Right cardiac atrium (tissue), 5 donors: ENCODE results near the gene HELZ2. TPM values are rescaled to one million over a fixed set of nuclear protein-coding genes. Genes with fewer than 3 reads are reported as not detected.
"Not testable (repeated sequence)": the region's sequence is repeated elsewhere in the genome, so short reads cannot be mapped to it uniquely, and the experiment has no call there.

Source experiments
- ATAC-seq, 2 donors: fragments of 200-7000 bp; cut with Tn5 transposase; one replicate each; pipeline versions ENCODE4 v1.8.0 to v1.9.1; 2020; ENCODE audit warnings: moderate library complexity in 2 of 2, mild to moderate bottlenecking in 1 of 2
- DNase-seq, 3 donors: peaks; one replicate each; pipeline ENCODE4 v3.0.0-alpha.2; 2020
- H3K27ac ChIP-seq: one replicate; pipeline ENCODE4 v1.5.1; 2013; ENCODE audit warnings: mild to moderate bottlenecking, low read length, control low read depth, moderate library complexity
- H3K27me3 ChIP-seq: one replicate; pipeline ENCODE4 v1.6.1; 2013; ENCODE audit not compliant: control insufficient read depth, insufficient read depth
- H3K4me1 ChIP-seq: one replicate; pipeline ENCODE4 v1.6.1; 2013; ENCODE audit warnings: low read length; ENCODE audit not compliant: control insufficient read depth, insufficient read depth
- H3K4me3 ChIP-seq: one replicate; pipeline ENCODE4 v1.5.1; 2013; ENCODE audit warnings: low read length, control low read depth
- H3K9me3 ChIP-seq: one replicate; pipeline ENCODE4 v1.6.1; 2013; ENCODE audit warnings: low read length; ENCODE audit not compliant: control insufficient read depth
- WGBS: extraction: QIAGEN DNeasy Blood & Tissue Kit; methylation state at CpG from one replicate; pipeline ENCODE4 v1.1.7; 2013; 5-methylcytosine and 5-hydroxymethylcytosine counted together
- intact Hi-C, 4 donors: fragments of 100-400 bp; cut with DNase I; formaldehyde crosslinking; loops; one replicate each; pipeline versions ENCODE4 v1.11.0 to v1.14.0; 2022 to 2023
- polyA plus RNA-seq: library from polyadenylated mRNA; stranded (reverse); fragments of 200-250 nt; gene quantifications from one replicate; pipeline ENCODE4 v1.2.3, GENCODE V29; 2013
- total RNA-seq, 4 donors: library from RNA; stranded (reverse); fragmentation: NEBNext Ultra II Directional; extraction: Animal tissue kit (Norgen Biotek cat#: 25700); gene quantifications; one replicate each; pipeline ENCODE4 v1.2.1, GENCODE V29; 2021
- donor health status: healthy with polysubstance abuse.
- donor health status: DM: no; HTN: yes; CAD: no.
- donor health status: DM: no; HTN: no; CAD: no.
- donor health status: DM: no; HTN: yes; CAD: no; lungs with severe emphysema.
- donor health status: DM: yes; HTN: yes; CAD: no.

The HELZ2 gene
- total and polyA plus RNA-seq, 5 donors: 8.7 to 29.5 (median 15.7) TPM

- Histone ChIP-seq H3K27me3 (no peaks in the 10 kb centered on the region), H3K4me1 (peaks cover 3% of the 10 kb centered on the region), H3K27ac (no peak overlapping the region), H3K4me3 (no peak overlapping the region), H3K9me3 (no peaks in the 10 kb centered on the region)
- 70% methylated on average over 28 of the region's 28 CpGs for WGBS
- intact Hi-C loops: no loop called here
- peak in 1 of 3 donors; percentile 60 for DNase-seq
- no peak for ATAC-seq
These were observed 1.0 kb upstream of the HELZ2 start for GRCh38 chr20:63574829-63575743.

DNA sequence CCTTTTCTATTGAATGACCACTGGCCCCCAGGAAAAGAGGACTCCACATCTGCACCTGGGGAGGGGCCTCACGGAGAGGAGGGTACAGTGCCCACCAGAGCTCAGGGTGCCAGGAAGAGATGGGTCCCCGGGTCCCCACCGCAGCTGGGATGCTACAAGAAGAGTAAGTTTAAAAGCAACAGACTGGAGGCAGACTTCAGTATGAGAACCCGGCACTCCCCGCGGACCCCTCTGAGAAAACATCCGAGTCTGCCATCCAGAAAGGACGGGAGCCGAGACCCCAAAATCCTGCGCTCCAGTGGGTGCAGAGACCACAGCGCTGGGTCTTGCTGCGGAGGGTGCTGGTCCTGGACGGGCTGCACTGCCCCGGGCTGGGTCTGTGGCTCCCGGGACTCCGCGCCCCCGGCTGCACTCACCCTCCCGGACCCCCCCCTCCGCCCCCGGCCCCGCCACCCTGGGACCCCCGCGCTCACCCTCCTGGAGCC lies 350 bp downstream of the HELZ2 start:
- intact Hi-C loops: no loop called here
- peak; percentile 4 to 40 for ATAC-seq
- peak in 1 of 3 donors; percentile 23 for DNase-seq
- no peaks in the 10 kb centered on the region for H3K9me3 ChIP-seq
- H3K27ac ChIP-seq: peak overlapping the region; percentile 23
- H3K4me1 ChIP-seq: peaks cover 3% of the 10 kb centered on the region
- H3K4me3 ChIP-seq: peak overlapping the region; percentile 88
- no peaks in the 10 kb centered on the region for H3K27me3 ChIP-seq
- WGBS: 2% methylated on average over 24 of the region's 24 CpGs

GRCh38 chr20:63572788-63573646 lies 1.0 kb downstream of the HELZ2 start:
- Histone ChIP-seq H3K27me3 (no peaks in the 10 kb centered on the region), H3K27ac (peak overlapping the region; percentile 23), H3K9me3 (no peaks in the 10 kb centered on the region), H3K4me3 (peak overlapping the region; percentile 88), H3K4me1 (peaks cover 3% of the 10 kb centered on the region)
- WGBS: 88% methylated on average over 34 of the region's 34 CpGs
- DNase-seq (peak in 2 of 3 donors; percentile 21 to 53), ATAC-seq (peak in 1 of 2 donors; percentile 7)
- intact Hi-C loops: no loop called here

- Histone ChIP-seq H3K27ac (no peak overlapping the region), H3K4me1 (peaks cover 3% of the 10 kb centered on the region), H3K9me3 (no peaks in the 10 kb centered on the region), H3K4me3 (no peak overlapping the region), H3K27me3 (no peaks in the 10 kb centered on the region)
- ATAC-seq: no peak
- intact Hi-C loops: no loop called here
- 90% methylated on average over 48 of the region's 48 CpGs for WGBS
- DNase-seq: peak in 2 of 3 donors; percentile 19 to 55
These were observed 1.8 kb downstream of the HELZ2 start for GRCh38 chr20:63572071-63572787.

- H3K4me3 ChIP-seq, H3K27ac ChIP-seq, ATAC-seq, H3K4me1 ChIP-seq, intact Hi-C loops, H3K9me3 ChIP-seq, H3K27me3 ChIP-seq: not testable (repeated sequence)
- 58% methylated on average over 7 of the region's 11 CpGs for WGBS
- DNase-seq: peak in 1 of 3 donors; percentile 26
These were observed 3.0 kb downstream of the HELZ2 start for GRCh38 chr20:63571087-63571478.

- Histone ChIP-seq H3K27ac (no peak overlapping the region), H3K4me1 (peaks cover 3% of the 10 kb centered on the region), H3K27me3 (no peaks in the 10 kb centered on the region), H3K9me3 (no peaks in the 10 kb centered on the region), H3K4me3 (no peak overlapping the region)
- ATAC-seq (no peak), DNase-seq (peak in 1 of 3 donors; percentile 40)
- 90% methylated on average over 28 of the region's 28 CpGs for WGBS
- intact Hi-C loops: no loop called here
These were observed 3.6 kb downstream of the HELZ2 start for GRCh38 chr20:63570281-63571086.

GRCh38 chr20:63568986-63569949 lies 4.8 kb downstream of the HELZ2 start:
- DNase-seq (peak in 1 of 3 donors; percentile 54), ATAC-seq (no peak)
- 90% methylated on average over 46 of the region's 46 CpGs for WGBS
- no peaks in the 10 kb centered on the region for H3K27me3 ChIP-seq
- H3K4me1 ChIP-seq: no peaks in the 10 kb centered on the region
- H3K4me3 ChIP-seq: no peak overlapping the region
- intact Hi-C loops: no loop called here
- H3K27ac ChIP-seq: no peak overlapping the region
- H3K9me3 ChIP-seq: no peaks in the 10 kb centered on the region

- Histone ChIP-seq H3K4me3 (no peak overlapping the region), H3K27me3 (no peaks in the 10 kb centered on the region), H3K4me1 (no peaks in the 10 kb centered on the region), H3K27ac (no peak overlapping the region), H3K9me3 (no peaks in the 10 kb centered on the region)
- DNase-seq (peak in 1 of 3 donors; percentile 47), ATAC-seq (no peak)
- intact Hi-C loops: no loop called here
- WGBS: 89% methylated on average over 43 of the region's 43 CpGs
These were observed 5.7 kb downstream of the HELZ2 start for GRCh38 chr20:63568170-63568981.
